PFSK-1 (cell line): ENCODE results near the gene PTPRK.

ENCODE experiments used
- FOXP2 ChIP-seq: optimal IDR thresholded peaks from 2 replicates; pipeline ENCODE3; 2011; ENCODE audit warnings: borderline replicate concordance, control low read depth, inconsistent platforms; ENCODE audit not compliant: insufficient read depth; ENCODE audit errors: extremely low read length, extremely low read depth
- POLR2AphosphoS5 ChIP-seq: IDR thresholded peaks from 2 replicates; pipeline ENCODE4 v1.6.1; 2012; ENCODE audit warnings: low read depth, mild to moderate bottlenecking, control low read depth, low read length, moderate library complexity
- SIN3A ChIP-seq: IDR thresholded peaks from 2 replicates; pipeline ENCODE4 v1.6.1; 2012; ENCODE audit warnings: mild to moderate bottlenecking, low read length, moderate library complexity, borderline replicate concordance; ENCODE audit not compliant: insufficient read depth
- TAF1 ChIP-seq: IDR thresholded peaks from 2 replicates; pipeline ENCODE4 v1.6.1; 2012; ENCODE audit warnings: low read length, control low read depth, borderline replicate concordance; ENCODE audit not compliant: insufficient read depth
- TF ChIP-seq, protein P1 (sequence below), 2 experiments: IDR thresholded peaks; 2 replicates each; pipeline versions ENCODE4 v1.6.1 to v1.8.0; 2011 to 2012; ENCODE audit warnings: low read depth in 2 of 2, low read length in 2 of 2, control low read depth in 1 of 2, inconsistent platforms in 1 of 2, mild to moderate bottlenecking in 1 of 2, moderate library complexity in 1 of 2; ENCODE audit not compliant: insufficient read depth in 1 of 2

PTPRK gene

DNA sequence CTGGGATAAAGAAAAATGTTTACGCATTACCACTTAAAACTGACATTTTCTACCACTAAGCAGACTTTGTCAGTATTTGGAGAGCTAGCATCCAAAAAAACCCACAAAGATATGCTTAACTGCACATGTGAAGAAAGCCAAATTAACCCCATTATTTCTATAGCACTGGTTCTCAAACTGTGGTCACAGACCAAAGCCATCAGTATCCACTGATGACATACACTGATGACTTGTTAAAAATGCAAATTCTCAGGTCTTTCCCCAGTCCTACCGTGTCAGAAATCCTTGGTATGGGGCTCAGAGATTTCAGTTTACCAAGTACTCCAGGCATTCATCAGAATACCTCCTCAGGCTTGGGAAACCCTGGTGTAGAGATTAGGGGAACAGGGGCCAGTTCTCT is 230.2 kb downstream of the PTPRK start:
- TF ChIP-seq TAF1 (no peak), SIN3A (no peak), POLR2AphosphoS5 (no peak), FOXP2 (no peak)
- TF ChIP-seq, protein P1, sequence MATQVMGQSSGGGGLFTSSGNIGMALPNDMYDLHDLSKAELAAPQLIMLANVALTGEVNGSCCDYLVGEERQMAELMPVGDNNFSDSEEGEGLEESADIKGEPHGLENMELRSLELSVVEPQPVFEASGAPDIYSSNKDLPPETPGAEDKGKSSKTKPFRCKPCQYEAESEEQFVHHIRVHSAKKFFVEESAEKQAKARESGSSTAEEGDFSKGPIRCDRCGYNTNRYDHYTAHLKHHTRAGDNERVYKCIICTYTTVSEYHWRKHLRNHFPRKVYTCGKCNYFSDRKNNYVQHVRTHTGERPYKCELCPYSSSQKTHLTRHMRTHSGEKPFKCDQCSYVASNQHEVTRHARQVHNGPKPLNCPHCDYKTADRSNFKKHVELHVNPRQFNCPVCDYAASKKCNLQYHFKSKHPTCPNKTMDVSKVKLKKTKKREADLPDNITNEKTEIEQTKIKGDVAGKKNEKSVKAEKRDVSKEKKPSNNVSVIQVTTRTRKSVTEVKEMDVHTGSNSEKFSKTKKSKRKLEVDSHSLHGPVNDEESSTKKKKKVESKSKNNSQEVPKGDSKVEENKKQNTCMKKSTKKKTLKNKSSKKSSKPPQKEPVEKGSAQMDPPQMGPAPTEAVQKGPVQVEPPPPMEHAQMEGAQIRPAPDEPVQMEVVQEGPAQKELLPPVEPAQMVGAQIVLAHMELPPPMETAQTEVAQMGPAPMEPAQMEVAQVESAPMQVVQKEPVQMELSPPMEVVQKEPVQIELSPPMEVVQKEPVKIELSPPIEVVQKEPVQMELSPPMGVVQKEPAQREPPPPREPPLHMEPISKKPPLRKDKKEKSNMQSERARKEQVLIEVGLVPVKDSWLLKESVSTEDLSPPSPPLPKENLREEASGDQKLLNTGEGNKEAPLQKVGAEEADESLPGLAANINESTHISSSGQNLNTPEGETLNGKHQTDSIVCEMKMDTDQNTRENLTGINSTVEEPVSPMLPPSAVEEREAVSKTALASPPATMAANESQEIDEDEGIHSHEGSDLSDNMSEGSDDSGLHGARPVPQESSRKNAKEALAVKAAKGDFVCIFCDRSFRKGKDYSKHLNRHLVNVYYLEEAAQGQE (IDR thresholded peaks at IDR 0.05; ENCODE audit: insufficient read depth in 1 of 2, low read depth in 2 of 2, low read length in 2 of 2) = no peak

GRCh38 chr6:128284128-128284527 is 236.3 kb downstream of the PTPRK start:
- TF ChIP-seq FOXP2 = no peak
- no peak for TF ChIP-seq POLR2AphosphoS5
- TF ChIP-seq TAF1 = no peak
- TF ChIP-seq, protein P1 (IDR thresholded peaks at IDR 0.05; ENCODE audit: insufficient read depth in 1 of 2, low read depth in 2 of 2, low read length in 2 of 2) = no peak
- TF ChIP-seq SIN3A = no peak

GRCh38 chr6:128282961-128283360 is 237.4 kb downstream of the PTPRK start:
- TF ChIP-seq POLR2AphosphoS5 = no peak
- TF ChIP-seq, protein P1 (IDR thresholded peaks at IDR 0.05; ENCODE audit: insufficient read depth in 1 of 2, low read depth in 2 of 2, low read length in 2 of 2) = no peak

DNA sequence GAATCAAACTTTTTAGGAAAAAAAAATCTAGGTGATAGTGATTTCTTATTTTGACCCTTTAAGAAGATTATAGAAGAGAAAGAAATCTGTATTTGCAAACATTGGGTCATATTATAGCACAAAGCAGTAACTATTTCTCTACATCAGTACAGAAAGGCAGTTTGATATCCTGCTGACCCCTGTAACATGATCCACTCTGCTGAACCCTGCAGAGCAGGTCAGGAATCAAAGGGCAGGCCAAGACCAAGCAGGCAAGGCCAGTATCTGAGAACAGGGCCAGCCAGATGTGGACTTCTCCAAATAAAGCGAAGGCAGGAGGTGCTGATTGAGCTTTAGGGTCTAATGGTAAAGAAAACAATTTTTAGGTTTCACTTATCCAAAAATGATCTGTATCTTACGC is 239.4 kb downstream of the PTPRK start:
- TF ChIP-seq TAF1 = no peak
- no peak for TF ChIP-seq FOXP2
- TF ChIP-seq, protein P1 (IDR thresholded peaks at IDR 0.05; ENCODE audit: insufficient read depth in 1 of 2, low read depth in 2 of 2, low read length in 2 of 2) = no peak
- TF ChIP-seq POLR2AphosphoS5 = no peak
- TF ChIP-seq SIN3A = no peak

DNA sequence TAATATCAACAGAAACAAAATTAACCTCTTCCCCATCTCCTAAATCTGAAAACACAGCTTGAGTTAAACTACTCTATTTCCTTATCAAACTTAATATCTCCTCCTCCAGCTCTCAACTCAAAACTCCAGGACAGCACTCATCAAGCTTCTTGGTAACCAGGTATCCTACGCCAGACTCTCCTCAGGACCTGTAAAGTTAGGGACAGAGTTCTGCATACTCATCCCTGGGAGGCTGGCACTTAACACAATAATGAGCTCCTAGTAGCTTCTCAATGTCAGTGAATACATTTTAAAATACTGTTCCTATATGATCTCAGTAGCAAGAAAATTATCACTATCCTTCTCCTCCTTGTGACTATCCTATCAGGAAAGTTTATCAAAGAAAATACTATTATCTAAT is 240.3 kb downstream of the PTPRK start:
- TF ChIP-seq FOXP2 = no peak
- TF ChIP-seq TAF1 = no peak
- TF ChIP-seq, protein P1 (IDR thresholded peaks at IDR 0.05; ENCODE audit: insufficient read depth in 1 of 2, low read depth in 2 of 2, low read length in 2 of 2) = no peak
- TF ChIP-seq SIN3A = no peak
- TF ChIP-seq POLR2AphosphoS5 = no peak
